GM21515 (cell line): Measurements from ENCODE around the gene URB1.

Experiments
- ATAC-seq: cut with Tn5 transposase; IDR thresholded peaks from one replicate; pipeline ENCODE4 v1.9.1; 2021; ENCODE audit not compliant: unreplicated experiment

Gene URB1

DNA sequence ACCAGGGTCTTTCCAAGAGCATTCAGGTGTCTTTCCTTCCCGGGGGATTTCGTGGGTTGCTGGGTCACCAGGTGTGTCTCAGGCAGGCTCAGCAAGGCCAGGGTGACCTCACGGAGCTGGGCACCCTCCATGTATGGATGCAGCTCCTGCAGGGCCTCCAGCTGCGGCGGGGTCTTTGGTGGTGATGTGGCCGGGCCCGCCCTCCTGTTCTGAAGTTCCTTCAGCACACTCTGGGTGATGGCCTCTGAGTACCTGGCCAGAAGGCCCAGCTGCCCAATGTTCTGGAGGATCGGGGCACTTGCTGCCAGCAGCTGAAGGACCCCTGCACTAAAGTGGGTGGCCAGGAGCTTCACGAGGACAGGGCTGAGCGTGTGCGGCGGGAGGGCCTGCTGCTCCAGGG lies 45.5 kb downstream of the URB1 start:
- ATAC-seq: no peak

DNA sequence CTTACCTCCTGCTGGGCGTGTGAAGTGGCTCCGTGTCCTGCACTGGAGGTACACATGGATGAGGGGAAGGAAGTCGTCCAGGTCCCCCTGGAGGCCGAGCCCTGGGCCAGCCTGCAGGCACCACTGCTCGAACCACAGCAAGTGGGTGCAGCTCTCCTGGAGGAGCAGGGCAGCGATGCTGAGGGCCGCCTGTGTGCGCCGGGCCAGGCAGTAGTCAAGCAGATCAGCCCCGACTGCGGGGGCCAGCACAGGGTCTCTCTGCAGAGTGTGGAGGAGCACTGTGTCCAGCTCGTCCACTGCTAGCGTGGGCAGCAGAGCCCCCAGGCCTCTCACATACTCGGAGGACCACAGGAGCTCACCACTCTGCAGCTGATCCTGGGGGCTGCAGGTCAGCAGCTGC lies 45.9 kb downstream of the URB1 start:
- no peak for ATAC-seq

DNA sequence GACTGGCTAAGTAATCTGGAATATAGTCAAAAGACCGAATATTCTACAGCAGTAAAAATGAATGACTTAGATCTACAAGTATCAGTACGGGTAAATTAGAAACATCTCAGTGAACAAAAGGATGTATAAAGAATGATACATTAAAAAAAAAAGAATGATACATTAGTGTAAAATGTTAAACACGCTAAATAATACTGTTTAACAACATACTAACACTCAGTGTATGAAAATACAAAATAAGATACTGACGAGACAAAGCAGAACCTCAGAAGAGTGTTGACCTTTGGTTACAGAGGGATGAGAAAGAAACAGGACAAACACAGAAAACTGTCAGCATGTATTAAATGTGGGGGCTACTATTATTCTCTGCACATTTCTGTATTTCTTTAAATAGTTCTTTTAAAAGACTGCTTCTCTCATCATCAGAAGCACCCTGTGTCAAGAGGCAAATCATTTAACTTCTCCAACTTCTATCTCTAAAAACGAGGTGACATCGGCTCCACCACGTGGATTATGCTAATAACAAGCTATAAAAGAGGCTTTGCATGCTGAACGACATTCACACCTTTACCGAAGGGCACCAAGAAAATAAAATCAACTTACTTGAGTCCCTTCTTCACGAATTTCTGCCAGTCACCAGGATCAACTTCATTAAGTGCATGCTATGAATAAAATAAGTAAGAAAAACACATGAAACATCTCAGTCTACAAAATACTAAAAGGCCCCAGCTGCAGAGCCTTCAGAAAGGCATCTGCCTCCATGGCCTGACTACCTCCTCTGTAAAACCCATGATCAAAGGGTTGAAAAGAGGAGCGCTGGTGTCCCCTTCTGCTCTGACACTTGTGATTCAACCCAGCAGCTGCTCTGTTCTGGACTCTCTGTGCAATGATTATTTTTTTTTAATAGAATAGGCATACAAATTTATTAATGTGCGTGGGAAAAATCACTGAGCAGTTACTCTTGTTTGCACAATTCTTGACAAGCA lies 51.7 kb downstream of the URB1 start:
- no peak for ATAC-seq

DNA sequence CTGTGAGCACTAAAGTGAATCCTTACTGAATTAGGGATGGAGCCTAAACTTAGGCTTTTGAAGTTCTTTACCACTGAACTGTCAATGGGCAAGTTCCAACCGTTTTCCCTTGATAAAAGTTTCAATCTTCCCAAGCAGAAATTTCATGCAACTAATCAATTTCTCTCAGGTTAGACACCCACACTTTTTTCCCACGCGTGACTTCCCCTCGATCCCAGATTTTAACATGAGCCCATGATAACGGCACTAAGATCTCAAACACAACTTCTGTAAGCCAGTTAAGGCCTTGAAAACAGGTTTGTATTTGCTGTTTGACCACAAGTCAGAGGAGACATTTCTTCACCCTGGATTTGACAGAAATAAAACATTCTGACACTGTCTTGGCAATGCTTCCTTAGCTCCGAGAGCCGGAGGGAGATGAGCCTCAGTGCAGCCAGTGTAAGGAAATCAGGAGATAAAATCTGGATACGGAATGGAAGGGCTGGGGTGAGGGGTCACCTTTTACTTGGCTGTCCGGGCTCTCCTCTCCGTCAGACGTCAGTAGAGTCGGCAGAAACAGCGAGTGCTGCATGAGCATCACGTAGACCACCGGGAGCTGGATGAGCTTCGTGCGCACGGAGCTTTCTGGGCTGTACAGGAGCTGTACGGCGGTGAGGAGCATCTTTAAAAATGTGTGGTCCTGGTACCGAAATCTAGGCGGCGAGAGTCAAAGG lies 54.4 kb downstream of the URB1 start:
- ATAC-seq: no peak

DNA sequence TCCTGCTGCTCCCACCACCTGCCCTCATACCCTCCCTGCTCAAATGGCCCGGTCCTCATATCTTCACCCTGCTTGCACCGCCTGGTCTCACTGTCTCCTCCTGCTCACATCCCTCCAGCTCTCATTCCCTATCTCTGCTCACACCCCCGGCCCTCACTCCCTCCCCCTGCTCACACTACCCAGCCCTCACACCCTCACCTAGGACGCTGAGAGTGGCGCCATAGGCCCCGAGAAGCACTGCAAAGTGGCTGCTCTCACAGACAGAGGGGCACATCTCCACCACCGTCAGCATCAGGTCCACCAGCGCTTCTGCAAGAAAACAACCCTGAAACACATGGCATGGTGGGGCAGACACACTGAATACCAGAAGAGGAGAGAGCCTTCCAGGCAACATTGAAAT lies 55.6 kb downstream of the URB1 start:
- ATAC-seq: no peak

DNA sequence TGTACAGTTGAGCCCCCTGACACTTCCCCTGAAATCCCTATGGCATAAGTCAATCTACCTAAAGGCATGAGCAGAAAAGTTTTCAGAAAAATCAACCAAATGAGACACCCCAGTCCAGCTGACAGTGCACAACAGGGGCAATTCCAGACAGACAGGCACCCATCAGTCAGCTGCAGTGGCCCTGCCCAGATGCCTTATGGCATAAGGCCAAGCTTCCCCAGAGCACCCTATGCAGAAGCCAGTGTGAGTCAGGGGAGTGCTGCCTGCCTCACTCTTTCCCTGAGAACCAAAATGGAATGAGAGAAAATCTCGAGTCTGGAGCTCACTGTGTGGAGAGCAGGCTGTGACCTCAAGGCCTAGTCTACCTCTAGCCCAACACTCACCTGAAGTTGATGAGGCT lies 56.1 kb downstream of the URB1 start:
- ATAC-seq: no peak

DNA sequence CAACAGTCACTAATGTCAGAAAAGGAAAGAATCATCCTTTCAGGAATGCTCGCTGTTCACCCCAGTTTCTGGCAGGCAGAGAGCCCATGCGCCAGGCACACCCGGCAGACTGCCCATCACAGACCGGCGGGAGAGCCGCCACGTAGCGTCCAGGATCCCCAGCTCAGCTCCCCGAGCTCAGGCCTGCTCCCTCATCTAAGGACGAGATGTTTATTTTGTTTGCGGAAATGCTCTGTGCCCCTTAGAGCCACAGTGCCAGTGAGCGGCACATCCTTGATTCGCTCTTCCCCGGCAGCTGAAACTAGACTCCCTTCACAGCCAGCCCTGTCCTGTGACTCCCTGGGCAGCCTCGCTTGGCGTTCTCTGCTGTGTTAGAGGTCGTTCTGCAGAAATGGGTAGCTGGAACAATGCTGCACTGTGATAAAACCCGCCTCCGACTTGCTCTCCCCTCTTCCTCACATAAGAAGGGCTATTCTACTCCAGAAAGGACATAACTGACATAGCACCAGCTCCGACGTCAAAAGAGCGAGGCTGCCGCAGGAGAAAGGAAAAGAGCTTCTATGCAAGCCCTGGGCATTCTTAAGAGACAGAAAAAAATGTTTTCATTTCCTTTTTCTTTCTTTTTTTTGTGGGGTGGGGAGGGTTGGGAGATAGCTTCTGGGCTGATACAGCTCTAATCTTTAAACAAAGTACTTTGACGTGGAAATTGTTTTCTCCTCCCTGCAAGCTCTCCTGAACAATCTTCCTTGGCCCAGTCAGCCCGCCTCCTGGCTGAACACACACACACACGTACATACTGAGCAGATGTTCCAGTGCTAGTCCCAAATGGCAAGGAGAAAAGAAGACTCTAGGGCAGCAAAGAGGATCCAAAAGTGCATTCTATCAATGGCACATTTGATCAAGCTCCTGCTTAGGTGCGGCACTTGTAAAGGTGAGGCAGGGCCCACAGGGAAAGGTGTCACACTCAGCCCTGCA lies 56.9 kb downstream of the URB1 start:
- no peak for ATAC-seq

DNA sequence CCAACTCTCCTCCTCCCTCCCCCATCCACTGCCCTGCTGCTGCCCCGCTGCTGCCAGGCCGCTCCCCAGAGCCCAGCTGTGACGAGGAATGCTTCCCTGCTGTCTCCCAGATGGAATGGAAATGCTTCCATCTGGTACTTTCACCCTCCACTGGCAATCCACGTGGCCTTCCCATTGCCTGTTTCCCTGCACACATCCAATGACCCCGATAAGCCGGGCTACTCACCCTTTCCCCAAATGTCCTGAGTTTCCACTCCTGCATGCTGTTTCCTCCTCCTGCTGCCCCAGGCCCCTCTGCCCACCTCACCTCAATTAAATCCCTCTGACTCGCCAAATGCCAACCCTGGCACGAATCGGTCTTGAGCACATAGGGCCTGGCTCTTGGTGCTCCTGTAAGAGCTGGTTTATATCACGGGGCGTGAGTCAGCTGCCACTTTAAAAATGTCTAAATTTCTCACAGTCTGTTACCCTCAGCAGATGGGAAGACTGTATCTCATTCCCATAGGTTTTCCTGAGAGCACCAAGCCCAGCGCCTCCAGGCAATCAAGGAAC lies 57.8 kb downstream of the URB1 start:
- no peak for ATAC-seq

DNA sequence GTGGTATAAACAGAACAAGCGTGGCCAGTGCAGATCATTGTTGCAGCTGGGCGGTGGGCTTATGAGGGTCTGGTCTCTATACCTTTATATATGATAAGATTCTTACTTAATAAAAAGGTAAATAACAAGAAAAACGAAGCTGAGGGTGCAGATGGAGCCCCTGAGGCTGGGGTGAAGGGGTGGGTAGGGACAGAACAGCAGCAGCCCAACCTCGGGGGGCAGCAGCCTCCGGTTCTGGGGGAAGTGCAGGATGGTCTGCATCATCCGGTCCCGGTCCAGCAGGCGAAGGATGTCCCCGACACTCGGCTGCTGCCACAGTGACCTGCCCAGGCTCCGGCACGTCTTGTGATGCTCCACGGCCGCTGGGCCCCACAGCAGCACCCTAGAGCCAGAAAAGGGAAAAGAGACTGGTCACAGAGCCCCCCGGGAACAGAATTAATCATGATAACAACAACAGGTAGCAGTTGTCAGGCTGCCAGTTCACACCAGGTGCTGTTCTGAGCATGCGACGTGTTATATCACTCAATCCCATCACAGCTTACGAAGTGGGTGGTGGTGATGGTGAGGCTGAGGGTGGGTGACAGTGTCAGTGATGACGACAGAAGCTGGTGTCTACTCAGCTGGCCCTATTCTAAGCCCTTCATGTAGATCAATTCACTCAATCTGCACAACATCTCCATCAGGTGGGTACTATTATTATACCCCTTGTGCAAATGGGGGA lies 58.7 kb downstream of the URB1 start:
- ATAC-seq: no peak

DNA sequence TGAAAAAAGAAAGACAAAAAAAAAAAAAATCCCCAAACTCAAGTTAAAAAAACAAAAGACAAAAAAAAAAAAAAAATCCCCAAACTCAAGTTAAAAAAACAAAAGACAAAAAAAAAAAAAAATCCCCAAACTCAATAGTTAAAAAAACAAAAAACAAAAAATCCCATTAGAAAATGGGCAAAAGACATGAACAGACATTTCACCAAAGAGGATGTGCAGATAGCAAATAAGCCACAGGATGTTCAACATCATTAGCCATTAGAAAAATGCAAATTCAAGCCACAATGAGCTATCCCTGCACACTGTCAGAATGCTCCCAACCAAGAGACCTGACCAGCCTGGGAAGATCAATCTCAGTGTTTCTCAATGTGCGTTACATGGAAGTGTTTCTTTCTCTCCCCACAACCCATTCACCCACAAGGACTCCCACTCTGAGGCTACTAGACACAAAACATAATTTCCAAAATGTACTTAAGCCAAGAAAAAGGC lies 60.3 kb downstream of the URB1 start:
- no peak for ATAC-seq

DNA sequence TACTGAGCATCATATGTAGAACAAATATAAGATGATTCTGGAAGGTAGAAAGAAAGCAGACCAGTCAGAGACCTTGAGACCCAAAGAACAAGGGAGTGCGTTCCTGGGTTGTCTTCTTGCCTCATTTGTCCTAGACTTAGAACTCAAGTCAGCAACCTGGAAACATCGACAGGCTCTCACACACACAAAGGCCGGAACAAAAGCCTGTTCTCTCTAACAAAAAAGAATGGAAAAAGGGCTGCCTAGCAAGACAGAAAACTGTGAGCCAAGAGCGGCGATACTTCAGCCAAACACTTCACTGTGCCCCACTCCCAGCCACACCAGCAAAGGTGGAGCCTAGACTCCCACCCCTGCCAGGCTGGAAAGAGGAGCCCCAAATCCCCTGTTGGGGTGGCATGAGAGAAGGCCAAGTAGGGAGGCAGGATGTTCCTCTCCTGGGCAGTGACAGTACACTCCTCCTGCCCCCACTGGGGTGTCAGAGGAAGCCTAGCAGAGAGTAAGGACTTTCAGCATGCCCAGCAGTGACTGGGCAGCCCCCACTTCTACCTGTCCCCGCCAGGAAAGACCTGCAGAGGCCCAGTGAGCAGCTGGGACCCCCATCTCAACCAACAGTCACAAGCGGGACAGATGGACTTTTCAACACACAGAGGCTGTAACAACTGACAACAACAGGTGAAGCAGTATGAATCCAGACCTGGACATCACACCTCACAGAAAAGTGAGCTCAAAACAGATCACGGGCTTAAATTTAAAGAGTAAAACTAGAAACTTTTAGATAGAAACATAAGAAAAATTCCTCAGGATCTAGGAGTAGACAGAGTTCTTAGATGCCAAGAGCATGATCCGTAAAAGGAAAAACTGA lies 61.1 kb downstream of the URB1 start:
- ATAC-seq: no peak

DNA sequence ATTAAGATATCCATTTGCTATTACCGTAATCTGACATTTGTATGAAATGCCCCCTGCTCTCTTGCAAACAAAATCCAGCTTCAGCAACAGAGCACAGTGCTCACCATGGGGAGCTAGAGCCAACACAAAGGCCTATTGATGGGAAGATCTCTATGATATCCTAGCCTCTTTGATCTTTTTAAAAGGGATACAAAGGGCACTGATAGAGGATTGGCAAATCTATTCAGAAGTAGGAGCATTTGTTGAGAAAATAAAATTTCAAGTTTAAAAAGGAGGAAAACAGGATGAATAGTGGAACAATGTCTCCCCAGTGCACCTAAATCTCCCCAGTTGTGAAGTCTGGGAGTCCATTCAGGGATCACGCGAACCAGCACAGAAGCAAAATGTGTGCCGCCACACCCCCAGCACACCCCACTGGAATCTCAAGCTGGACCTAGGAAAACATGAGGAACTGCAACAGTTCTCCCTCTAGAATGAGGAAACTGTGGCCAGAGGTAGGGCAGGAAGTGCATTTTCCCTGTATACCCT lies 62.0 kb downstream of the URB1 start:
- no peak for ATAC-seq

DNA sequence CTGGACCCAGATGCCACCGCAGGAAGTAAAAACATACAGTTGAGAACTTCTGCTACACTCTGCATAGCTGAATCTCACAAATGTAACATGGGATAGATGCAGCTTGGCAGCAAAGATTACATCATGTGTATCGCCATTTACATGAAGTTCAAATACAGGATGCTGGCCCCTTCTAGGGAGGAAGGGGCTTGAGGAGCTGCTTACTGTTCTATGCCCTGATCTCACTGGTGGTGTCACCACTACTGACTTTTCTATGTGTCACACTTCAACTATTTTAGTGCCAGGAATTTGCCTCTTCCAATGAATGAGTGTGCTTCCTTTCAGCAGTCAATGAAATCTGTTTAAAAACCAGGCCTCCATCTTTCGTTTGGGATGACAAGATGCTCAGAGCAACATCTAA lies 63.0 kb downstream of the URB1 start:
- ATAC-seq: no peak

DNA sequence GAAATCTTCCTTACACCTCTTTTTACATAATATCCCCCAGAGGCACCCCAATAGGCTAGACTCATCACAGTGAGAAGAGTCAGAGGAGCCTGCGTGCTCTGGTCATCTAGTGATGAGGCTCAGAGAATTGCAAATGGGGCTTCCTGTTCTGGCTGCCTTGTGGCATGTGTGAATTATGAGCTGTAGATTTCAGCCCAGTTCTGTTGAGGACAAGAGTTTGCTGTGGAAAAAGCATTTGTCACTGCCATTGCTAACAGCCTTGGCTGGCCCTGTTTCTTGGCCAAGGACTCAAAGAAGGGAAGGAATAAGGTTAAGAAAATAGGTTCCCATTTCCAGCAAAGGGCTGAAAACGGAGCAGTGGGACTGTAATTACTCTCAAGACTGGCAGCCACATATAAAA lies 63.5 kb downstream of the URB1 start:
- no peak for ATAC-seq

DNA sequence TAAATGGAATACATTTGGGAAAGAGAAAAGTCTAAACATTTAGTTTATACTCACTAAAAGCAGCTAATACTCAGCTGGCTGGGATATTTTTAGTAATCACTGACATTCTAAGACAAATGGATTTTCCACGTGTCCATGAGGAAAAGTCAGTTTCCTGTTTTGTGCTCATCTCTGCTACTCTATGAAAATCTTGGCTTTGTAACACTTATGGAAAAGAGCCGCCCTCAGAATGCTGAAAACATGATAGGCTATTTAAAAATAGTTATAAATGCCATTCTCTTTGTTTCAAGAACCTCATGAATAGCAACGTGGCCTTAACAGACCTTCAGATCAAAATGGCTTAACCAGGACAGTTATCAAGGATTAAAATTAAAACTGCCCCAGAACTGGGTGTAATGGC lies 64.2 kb downstream of the URB1 start:
- ATAC-seq: no peak

DNA sequence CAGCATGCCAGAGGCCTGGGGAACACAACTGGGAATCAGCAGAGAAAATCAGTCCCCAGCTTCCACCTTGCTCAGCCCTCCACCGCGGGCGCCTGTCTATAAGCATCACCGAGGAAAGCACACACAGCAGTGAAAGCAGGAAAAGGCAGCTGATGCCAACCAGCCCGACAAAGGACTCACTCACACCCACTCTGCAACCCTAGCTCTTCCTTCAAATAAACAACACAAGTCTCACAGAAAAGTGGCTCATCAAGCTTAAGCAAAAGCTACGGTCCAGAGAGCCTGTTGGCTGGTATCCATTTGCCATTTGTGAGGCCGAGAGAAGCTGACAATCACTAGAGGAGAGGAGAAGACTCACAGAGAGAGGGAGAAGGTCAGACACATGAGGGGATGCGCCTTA lies 67.1 kb downstream of the URB1 start:
- ATAC-seq: no peak

DNA sequence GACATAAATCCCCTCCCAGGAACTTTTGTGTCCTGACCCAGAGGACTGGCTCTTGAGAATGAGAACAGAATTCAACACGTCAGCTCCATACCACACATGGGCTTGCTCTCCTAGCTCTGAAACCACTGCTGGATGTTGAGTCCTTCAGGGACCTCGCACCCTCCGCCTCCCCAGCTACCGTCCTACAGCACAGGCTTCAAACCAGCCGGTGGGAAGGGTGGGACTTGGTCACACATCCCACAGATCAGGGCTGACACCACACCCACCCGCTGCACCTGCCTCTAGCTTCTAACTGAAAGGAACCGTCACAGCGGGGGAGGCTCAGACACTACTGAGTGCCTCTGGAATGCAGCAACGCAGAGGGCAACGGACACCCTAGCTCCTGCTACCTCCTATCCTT lies 70.1 kb downstream of the URB1 start:
- ATAC-seq: no peak

DNA sequence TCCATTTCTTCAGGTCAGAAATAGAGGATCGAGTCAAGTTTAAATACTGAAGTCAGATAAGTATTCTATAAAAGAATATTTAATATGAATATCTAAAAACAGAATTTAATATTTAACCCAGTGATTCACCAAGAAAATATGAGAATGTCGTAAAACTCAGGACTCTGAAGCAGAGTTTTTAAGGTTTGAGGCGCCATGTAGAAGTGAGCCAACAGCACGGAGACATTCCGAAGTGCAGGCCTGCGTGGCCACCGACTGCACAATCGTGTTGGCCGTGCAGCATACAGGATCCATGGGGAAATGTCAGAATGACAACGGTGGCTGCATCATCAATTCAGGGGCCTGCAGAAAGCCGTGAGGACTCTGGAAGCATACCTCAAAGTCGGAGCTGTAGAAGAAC lies 70.7 kb downstream of the URB1 start:
- ATAC-seq: no peak

DNA sequence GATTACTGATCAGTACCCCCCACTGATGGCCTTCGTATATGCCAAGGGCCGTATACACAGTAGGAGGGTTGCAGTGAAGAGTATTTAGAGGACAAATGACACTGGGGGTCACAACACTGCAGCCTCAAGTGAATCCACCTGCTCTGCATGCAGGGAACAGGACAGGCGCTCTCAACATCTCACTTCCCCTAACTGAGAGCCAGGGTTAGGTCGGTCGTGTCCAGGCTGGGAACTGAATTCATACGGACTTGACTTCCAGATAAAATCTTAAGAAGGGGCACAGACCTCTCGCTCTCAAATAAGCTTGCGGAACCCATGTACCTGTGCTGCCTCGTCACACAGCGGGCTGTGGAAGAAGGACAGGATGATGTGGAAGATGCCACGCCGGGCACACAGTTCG lies 71.3 kb downstream of the URB1 start:
- no peak for ATAC-seq
